ENCODE data around the gene LECT2. TPM values are rescaled to one million over a fixed set of nuclear protein-coding genes. Genes with fewer than 3 reads are reported as not detected.

LECT2 gene
- total and polyA plus RNA-seq, 2 experiments from 2014 or later = 0.45 TPM; not detected in 1

GRCh38 chr5:135944564-135944963 is 10.2 kb downstream of the LECT2 start:
- no peaks in the 10 kb centered on the region for H3K4me1 ChIP-seq (ENCODE audit: insufficient read depth)
- ATAC-seq = no peak
- H3K36me3 ChIP-seq (ENCODE audit: insufficient read depth) = no peaks in the 10 kb centered on the region
- no peaks in the 10 kb centered on the region for H3K9me3 Mint-ChIP-seq
- no peak overlapping the region for H3K27ac ChIP-seq (ENCODE audit: low read depth)
- H3K4me2 ChIP-seq = no peak overlapping the region
- H3K79me2 ChIP-seq (replicated peaks; ENCODE audit: insufficient read depth) = no peaks in the 10 kb centered on the region
- no peaks in the 10 kb centered on the region for H3K27me3 Mint-ChIP-seq (ENCODE audit: insufficient read depth, low read depth, poor library complexity)
- no peak overlapping the region for H3K4me3 ChIP-seq
- no peaks in the 10 kb centered on the region for H3F3A ChIP-seq (replicated peaks; ENCODE audit: low read depth)
- no peak overlapping the region for H3K4me3 Mint-ChIP-seq
- H3K27me3 ChIP-seq (ENCODE audit: insufficient read depth) = no peaks in the 10 kb centered on the region
- no peak overlapping the region for H3K27ac Mint-ChIP-seq
- H3K4me1 Mint-ChIP-seq = peaks cover 6% of the 10 kb centered on the region
- no peak for TF ChIP-seq ZNF331 (CRISPR knock-in tag; IDR thresholded peaks at IDR 0.05; ENCODE audit: low read depth)
- TF ChIP-seq JUNB (IDR thresholded peaks at IDR 0.05; ENCODE audit: unreplicated experiment) = no peak
- TF ChIP-seq REST (IDR thresholded peaks at IDR 0.05; ENCODE audit: unreplicated experiment) = no peak
- TF ChIP-seq NANOG (IDR thresholded peaks at IDR 0.05; ENCODE audit: borderline replicate concordance) = no peak
- no peak for TF ChIP-seq STAT1 (IDR thresholded peaks at IDR 0.05; ENCODE audit: unreplicated experiment)
- TF ChIP-seq POLR2AphosphoS5 (IDR thresholded peaks at IDR 0.05; ENCODE audit: low read depth) = no peak
- TF ChIP-seq, protein P1, sequence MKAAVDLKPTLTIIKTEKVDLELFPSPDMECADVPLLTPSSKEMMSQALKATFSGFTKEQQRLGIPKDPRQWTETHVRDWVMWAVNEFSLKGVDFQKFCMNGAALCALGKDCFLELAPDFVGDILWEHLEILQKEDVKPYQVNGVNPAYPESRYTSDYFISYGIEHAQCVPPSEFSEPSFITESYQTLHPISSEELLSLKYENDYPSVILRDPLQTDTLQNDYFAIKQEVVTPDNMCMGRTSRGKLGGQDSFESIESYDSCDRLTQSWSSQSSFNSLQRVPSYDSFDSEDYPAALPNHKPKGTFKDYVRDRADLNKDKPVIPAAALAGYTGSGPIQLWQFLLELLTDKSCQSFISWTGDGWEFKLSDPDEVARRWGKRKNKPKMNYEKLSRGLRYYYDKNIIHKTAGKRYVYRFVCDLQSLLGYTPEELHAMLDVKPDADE (IDR thresholded peaks at IDR 0.05) = no peak
- no peak for TF ChIP-seq CREB1 (CRISPR knock-in tag; IDR thresholded peaks at IDR 0.05; ENCODE audit: low read depth)
- TF ChIP-seq, protein P2, sequence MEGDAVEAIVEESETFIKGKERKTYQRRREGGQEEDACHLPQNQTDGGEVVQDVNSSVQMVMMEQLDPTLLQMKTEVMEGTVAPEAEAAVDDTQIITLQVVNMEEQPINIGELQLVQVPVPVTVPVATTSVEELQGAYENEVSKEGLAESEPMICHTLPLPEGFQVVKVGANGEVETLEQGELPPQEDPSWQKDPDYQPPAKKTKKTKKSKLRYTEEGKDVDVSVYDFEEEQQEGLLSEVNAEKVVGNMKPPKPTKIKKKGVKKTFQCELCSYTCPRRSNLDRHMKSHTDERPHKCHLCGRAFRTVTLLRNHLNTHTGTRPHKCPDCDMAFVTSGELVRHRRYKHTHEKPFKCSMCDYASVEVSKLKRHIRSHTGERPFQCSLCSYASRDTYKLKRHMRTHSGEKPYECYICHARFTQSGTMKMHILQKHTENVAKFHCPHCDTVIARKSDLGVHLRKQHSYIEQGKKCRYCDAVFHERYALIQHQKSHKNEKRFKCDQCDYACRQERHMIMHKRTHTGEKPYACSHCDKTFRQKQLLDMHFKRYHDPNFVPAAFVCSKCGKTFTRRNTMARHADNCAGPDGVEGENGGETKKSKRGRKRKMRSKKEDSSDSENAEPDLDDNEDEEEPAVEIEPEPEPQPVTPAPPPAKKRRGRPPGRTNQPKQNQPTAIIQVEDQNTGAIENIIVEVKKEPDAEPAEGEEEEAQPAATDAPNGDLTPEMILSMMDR (conservative IDR thresholded peaks at IDR 0.05; ENCODE audit: low read depth in 2 of 2) = no peak
- no peak for TF ChIP-seq EZH2 (IDR thresholded peaks at IDR 0.05; ENCODE audit: low read depth, unreplicated experiment)
- no peak for TF ChIP-seq ZNF114 (CRISPR knock-in tag; IDR thresholded peaks at IDR 0.05)
- H2AFZ ChIP-seq = no peak overlapping the region
- H3K9me2 ChIP-seq (ENCODE audit: insufficient read depth) = no peaks in the 10 kb centered on the region
- H4K20me1 ChIP-seq (replicated peaks; ENCODE audit: insufficient read depth) = no peaks in the 10 kb centered on the region; the same call in 1 of the 2 replicates
- H3K36me3 Mint-ChIP-seq (ENCODE audit: low read depth) = no peaks in the 10 kb centered on the region
- DNase-seq (ENCODE audit: low spot score) = no peak
